NB4 (cell line): ENCODE data around the gene ICAM2.

Source experiments
- MYC ChIP-seq: IDR thresholded peaks from 2 replicates; pipeline ENCODE4 v1.6.1; 2011; ENCODE audit warnings: low read depth, low read length
- POLR2A ChIP-seq: IDR thresholded peaks from 2 replicates; pipeline ENCODE4 v1.6.1; 2011; ENCODE audit warnings: mild to moderate bottlenecking; ENCODE audit not compliant: insufficient read length; ENCODE audit errors: extremely low read depth
- TF ChIP-seq, protein P1 (sequence below): IDR thresholded peaks from one replicate; pipeline ENCODE4 v1.5.1; 2012; ENCODE audit warnings: low read depth, low read length

DNA sequence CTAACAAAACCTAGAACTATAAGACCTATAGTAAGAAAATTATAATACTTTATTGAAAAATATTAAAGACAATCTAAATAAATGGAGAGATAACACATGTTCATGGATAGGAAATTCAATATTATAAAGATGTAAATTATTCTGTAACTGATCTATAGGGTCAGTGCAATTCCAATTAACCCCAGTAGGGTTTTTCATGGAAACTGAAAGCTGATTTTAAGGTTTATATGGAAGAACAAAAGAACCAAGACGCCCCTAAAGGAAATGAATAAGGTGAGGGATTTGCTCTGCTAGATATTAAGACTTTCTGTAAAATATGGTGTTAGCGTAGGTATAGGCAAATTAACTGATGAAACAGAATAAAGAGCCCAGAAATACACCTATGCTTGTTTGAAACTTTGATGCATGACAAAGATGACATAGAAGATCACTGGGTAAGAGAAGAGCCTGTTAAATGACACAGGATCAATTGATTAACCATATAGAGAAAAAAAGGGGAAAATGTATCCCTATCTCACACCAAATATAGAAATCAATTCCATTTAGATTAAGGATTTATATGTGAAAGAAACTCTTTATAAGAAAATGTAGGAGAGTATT lies 3.0 kb downstream of the ICAM2 start:
- TF ChIP-seq, protein P1, sequence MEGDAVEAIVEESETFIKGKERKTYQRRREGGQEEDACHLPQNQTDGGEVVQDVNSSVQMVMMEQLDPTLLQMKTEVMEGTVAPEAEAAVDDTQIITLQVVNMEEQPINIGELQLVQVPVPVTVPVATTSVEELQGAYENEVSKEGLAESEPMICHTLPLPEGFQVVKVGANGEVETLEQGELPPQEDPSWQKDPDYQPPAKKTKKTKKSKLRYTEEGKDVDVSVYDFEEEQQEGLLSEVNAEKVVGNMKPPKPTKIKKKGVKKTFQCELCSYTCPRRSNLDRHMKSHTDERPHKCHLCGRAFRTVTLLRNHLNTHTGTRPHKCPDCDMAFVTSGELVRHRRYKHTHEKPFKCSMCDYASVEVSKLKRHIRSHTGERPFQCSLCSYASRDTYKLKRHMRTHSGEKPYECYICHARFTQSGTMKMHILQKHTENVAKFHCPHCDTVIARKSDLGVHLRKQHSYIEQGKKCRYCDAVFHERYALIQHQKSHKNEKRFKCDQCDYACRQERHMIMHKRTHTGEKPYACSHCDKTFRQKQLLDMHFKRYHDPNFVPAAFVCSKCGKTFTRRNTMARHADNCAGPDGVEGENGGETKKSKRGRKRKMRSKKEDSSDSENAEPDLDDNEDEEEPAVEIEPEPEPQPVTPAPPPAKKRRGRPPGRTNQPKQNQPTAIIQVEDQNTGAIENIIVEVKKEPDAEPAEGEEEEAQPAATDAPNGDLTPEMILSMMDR = no peak
- TF ChIP-seq POLR2A = no peak
- no peak for TF ChIP-seq MYC
